NCI-H345 treated with DMSO at 0.1 percent for 48 hours (cell line): Measurements from ENCODE around the gene C1orf198.
"Not testable (repeated sequence)": the region's sequence is repeated elsewhere in the genome, so short reads cannot be mapped to it uniquely, and the experiment has no call there.

ENCODE experiments used
- DNase-seq: peaks from one replicate; lab custom pipeline; 2025; ENCODE audit not compliant: unreplicated experiment; lab: John Stamatoyannopoulos, UW

The C1orf198 gene

GRCh38 chr1:230861489-230861888 lies 6.8 kb downstream of the C1orf198 start:
- no peak for DNase-seq

- no peak for DNase-seq
Measured at GRCh38 chr1:230860617-230861384, 7.5 kb downstream of the C1orf198 start.

- no peak for DNase-seq
Measured at GRCh38 chr1:230858918-230859729, 9.2 kb downstream of the C1orf198 start.

GRCh38 chr1:230858236-230858820 lies 10.0 kb downstream of the C1orf198 start:
- no peak for DNase-seq

GRCh38 chr1:230857822-230858221 lies 10.5 kb downstream of the C1orf198 start:
- no peak for DNase-seq

- no peak for DNase-seq
Measured at GRCh38 chr1:230857077-230857476, 11.2 kb downstream of the C1orf198 start.

- no peak for DNase-seq
Measured at GRCh38 chr1:230855886-230856285, 12.4 kb downstream of the C1orf198 start.

- no peak for DNase-seq
Measured at GRCh38 chr1:230854423-230854822, 13.9 kb downstream of the C1orf198 start.

GRCh38 chr1:230853731-230854130 lies 14.6 kb downstream of the C1orf198 start:
- no peak for DNase-seq

- no peak for DNase-seq
Measured at GRCh38 chr1:230852959-230853358, 15.4 kb downstream of the C1orf198 start.

GRCh38 chr1:230851291-230851691 lies 17.0 kb downstream of the C1orf198 start:
- no peak for DNase-seq

- no peak for DNase-seq
Measured at GRCh38 chr1:230850547-230850946, 17.8 kb downstream of the C1orf198 start.

- DNase-seq = no peak
Measured at GRCh38 chr1:230849451-230850224, 18.7 kb downstream of the C1orf198 start.

- no peak for DNase-seq
Measured at GRCh38 chr1:230848235-230848634, 20.1 kb downstream of the C1orf198 start.

GRCh38 chr1:230845184-230845583 lies 23.1 kb downstream of the C1orf198 start:
- DNase-seq = not testable (repeated sequence)

GRCh38 chr1:230844561-230844960 lies 23.8 kb downstream of the C1orf198 start:
- DNase-seq = no peak

GRCh38 chr1:230843503-230844309 lies 24.6 kb downstream of the C1orf198 start:
- DNase-seq = no peak

- DNase-seq = no peak
Measured at GRCh38 chr1:230842801-230843200, 25.5 kb downstream of the C1orf198 start.

- DNase-seq = no peak
Measured at GRCh38 chr1:230839173-230839572, 29.1 kb downstream of the C1orf198 start.

GRCh38 chr1:230836793-230837192 lies 31.5 kb downstream of the C1orf198 start:
- no peak for DNase-seq
